Measurements from ENCODE around the gene MYBL2.
"Not testable (repeated sequence)": the region's sequence is repeated elsewhere in the genome, so short reads cannot be mapped to it uniquely, and the experiment has no call there.

Gene MYBL2

DNA sequence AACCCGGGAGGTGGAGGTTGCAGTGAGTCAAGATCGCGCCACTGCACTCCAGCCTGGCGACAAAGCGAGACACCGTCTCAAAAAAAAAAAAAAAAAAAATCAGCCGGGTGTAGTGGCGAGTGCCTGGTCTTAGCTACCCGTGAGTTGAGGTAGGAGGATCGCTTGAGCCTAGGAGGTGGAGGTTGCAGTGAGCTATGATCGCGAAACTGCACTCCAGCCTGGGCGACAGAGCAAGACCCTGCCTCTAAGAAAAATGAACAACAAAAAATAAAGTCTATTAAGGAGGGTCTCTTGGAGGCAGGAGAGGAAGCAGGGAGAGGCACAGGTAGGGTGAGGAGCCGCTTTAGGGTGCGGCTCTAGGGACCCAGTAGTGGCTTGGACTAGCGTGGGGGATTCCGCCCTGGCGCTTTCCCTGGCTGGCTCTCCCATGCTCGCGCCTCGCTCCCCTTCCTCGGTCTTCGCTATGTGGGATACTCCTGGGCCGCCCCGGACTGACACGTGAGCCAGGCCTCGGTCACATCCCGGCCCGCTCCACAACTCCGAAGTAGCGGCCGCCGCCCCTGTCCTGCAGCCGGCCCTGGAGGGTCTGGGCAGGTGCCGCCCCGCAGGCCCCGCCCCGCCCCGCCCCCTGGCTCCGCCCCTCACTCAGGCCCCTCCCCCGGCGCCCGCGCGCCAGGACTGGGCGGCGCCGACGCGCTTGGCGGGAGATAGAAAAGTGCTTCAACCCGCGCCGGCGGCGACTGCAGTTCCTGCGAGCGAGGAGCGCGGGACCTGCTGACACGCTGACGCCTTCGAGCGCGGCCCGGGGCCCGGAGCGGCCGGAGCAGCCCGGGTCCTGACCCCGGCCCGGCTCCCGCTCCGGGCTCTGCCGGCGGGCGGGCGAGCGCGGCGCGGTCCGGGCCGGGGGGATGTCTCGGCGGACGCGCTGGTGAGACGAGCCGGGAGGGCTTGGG, at the start of gene MYBL2:
MYBL2 (plus strand) TSS at position 739 of the 953 bp plus-strand sequence; CDS start at position 909, 170 bp downstream.
- peak; percentile 37 for DNase-seq

DNA sequence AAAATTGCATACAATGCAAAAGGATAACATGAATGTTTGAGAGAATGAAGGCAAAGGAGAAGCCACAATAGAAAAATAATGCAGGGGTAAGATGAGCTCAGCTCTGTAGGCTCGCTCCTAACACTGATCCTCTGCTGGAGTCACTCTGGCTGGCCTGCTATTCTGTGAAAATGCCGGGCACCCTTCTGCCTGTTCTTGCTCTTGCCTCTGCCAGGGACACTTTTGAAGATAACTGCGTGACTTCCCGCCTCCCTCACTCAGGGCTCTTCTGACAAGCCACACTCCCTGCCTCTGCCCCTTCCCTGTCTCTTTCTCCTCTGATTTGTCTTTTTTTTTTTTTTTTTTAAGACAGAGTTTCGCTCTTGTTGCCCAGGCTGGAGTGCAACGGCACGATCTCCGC, 35.3 kb upstream of the MYBL2 start:
- DNase-seq: no peak

DNA sequence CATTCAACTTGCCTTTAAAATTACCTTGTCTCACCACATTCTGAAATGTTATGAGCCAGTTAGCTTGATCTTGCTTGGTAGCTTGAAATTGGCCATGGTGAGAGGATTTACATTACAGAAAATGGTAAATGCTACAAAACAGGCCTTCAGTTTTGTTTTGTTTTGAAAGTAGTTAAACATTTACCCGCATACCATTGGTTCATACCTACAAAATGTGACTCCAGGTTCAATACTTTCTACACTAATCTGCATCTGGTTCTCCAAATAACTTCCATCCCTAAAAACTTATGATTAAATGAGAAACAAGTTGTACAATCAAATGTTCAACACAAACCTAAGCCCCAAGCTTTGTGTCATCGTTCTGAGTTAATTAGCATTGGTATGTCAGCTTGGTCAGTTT, 30.5 kb upstream of the MYBL2 start:
- DNase-seq: no peak

DNA sequence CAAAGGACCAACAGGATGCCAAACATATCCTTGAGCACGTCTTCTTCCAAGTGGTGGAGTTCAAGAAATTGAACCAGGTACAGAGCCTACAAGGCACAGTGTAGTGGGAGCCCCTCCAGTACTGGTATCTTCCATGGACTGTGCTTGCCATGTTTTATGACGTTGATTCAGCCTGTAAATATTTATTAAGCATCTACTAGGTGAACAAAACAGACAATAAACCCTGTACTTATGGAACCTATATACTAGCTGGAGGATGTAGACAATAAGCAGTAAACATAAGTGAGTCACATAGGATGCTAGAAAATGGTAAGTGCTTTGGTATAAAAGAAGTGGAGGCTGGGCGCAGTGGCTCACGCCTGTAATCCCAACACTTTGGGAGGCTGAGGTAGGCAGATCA, 24.4 kb upstream of the MYBL2 start:
- DNase-seq: no peak

DNA sequence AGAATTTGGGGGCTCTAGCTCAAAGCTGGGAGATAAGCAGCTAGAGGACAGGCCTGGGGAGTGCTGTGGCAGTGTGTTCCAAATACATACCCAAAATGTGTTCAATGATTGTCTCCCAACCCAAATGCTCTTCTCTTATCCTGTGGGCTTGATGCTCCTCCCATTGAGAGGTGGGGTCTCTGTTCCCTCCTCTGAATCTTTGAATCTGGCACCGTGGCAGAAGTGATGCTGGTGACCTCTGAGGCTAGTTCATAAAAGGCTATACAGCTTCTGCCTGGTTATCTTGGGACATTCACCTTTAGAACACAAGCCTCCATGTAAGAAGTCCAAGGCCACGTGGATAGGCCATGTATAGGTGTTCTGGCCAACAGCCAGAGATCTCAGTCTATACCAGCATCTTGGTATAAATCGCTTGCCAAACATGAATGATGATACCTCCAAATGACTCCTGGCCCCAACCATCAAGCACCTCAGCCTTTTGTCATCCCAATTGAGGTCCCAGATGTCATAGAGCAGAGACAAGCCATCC, 15.9 kb upstream of the MYBL2 start:
- no peak for DNase-seq

DNA sequence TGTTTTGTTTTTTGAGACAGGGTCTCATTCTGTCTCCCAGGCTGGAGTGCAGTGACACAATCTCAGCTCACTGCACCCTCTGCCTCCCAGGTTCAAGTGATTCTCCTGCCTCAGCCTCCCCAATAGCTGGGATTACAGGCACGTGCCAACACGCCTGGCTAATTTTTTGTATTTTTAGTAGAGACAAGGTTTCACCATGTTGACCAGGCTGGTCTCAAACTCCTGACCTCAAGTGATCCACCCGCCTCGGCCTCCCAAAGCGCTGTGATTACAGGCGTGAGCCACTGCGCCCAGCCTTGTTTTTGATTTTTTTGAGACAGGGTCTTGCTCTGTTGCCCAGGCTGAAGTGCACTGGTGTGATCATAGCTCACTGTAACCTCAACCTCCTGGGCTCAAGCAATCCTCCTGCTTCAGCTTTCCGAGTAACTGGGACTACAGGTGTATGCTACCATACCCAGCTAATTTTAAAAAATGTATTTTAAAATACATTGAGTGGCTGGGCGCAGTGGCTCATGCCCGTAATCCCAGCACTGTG, 15.2 kb upstream of the MYBL2 start:
- not testable (repeated sequence) for DNase-seq

DNA sequence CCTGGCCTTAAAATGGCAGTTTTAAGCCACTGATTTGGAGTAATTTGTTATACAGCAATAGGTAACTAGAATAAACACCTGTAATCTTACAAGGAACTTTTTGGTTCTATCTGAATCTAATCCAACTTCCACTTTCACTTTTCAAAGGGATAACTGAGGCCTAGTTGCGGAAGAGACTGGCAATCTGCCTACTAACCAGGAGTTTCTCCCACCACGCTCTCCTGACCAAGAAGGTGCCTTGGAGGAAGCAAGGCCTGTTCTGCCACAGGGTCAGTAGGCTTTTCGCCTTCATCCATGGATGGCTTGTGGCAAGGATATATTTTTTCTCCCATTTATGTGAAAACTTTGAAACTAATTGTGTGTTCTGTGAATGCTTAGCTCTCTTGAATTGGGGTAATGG, 12.9 kb upstream of the MYBL2 start:
- no peak for DNase-seq

DNA sequence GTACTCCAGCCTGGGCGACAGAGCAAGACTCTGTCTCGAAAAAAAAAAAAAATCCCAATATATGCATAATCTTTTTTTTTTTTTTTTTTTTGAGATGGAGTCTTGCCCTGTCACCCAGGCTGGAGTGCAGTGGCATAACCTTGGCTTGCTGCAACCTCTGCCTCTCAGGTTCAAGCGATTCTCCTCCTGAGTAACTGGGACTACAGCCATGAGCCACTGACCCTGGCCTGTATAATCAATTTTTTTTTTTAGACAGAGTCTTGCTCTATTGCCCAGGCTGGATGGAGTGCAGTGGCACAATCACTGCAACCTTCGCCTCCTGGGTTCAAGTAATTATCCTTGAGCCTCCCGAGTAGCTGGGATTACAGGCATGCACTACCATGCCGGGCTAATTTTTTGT, 11.7 kb upstream of the MYBL2 start:
- DNase-seq: not testable (repeated sequence)

DNA sequence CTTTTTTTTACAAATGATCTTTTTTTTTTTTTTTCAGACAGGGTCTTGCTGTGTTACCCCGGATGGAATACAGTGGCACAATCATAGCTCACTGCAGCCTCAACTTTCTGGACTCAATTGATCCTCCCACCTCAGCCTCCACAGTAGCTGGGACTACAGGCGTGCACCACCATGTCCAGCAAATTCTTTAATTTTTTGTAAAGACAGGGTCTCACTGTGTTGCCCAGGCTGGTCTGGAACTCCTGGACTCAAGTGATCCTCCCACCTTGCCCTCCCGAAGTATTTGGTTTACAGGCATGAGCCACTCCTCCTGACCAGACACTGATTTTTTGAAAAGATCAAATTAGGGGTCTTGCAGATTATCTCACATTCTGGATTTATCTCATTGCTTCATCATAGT, 11.0 kb upstream of the MYBL2 start:
- no peak for DNase-seq

DNA sequence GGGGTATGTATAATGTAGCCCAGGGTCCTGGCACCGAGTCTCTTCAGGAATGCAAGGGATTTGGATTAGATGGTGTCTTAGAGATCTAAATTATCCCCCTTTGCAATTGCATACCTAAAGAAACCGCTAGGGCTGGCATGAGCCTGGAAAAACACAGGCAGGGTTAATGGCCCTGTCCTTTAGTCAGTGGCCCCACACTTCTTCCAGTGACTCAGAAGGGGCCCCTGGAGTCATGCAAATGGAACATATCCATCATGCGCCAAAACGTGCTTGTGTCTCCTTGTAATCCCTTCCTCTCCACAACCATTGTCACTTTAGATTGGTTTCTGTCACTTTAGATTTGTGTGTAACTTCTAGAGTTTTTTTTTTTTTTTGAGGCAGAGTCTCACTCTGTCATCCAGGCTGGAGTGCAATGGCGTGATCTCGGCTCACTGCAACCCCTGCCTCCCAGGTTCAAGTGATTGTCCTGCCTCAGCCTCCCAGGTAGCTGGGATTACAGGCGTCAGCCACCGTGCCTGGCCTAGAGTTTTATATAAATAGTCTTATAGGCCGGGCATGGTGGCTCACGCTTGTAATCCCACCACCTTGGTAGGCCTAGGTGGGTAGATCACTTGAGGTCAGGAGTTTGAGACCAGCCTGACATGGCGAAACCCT, 8.7 kb upstream of the MYBL2 start:
- DNase-seq: no peak

DNA sequence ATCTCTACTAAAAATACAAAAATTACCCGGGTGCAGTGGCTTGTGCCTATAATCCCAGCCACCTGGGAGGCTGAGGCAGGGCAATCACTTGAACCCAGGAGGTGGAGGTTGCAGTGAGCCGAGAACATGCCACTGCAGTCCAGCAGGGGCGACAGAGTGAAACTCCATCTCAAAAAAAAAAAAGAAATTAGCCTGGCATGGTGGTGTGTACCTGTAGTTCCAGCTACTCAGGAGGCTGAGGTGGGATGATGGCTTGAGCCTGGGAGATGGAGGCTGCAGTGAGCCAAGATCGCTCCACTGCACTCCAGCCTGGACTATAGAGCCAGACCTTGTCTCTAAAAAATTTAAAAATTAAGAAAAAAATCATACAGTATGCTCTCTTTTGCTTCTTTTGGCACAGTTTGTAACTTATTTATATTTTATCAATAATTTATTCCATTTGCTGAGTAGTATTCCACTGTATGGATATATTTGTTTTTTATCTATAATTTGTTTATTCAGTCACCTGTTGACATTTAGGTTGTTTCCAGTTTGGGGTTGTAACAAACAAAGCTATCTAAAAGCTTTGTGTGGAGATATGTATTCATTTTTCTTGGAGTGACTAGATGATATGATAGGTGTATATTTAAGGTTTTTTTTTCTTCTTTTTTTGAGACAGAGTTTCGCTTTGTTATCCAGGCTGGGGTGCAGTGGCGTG, 8.0 kb upstream of the MYBL2 start:
- DNase-seq: no peak

DNA sequence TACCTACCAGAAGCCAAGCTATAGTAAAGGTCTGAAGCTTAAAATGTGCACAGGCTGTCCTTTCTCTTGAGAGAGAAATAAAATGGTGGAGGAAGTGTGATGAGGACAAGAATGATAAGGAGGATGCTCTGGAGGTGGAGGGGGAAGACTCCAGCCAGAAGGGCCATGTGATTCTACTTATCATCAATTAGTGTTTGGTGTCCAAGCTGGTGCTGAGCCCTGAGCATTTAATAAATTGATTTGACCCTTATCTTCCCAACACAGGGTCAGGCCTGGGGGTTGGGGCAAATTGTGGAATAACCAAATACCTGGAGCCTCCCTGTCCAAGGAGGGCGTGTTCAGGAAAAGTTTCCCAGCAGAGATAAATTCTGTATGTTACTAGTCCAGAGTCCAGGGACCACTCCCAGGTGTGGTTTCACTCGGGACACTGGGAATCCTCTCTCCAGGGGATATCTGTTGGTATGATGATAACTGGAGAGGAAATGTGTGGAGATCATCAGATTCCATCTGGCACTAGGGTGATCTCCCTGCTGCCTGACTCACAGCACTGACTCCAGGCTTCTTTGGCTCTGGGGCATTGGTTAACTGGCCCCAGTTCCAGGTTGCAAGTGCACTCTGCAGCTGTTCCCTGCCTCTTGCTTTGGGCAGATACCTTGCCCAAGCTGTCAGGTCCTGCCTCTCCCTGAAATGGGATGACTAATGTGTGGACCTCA, 3.8 kb upstream of the MYBL2 start:
- no peak for DNase-seq

DNA sequence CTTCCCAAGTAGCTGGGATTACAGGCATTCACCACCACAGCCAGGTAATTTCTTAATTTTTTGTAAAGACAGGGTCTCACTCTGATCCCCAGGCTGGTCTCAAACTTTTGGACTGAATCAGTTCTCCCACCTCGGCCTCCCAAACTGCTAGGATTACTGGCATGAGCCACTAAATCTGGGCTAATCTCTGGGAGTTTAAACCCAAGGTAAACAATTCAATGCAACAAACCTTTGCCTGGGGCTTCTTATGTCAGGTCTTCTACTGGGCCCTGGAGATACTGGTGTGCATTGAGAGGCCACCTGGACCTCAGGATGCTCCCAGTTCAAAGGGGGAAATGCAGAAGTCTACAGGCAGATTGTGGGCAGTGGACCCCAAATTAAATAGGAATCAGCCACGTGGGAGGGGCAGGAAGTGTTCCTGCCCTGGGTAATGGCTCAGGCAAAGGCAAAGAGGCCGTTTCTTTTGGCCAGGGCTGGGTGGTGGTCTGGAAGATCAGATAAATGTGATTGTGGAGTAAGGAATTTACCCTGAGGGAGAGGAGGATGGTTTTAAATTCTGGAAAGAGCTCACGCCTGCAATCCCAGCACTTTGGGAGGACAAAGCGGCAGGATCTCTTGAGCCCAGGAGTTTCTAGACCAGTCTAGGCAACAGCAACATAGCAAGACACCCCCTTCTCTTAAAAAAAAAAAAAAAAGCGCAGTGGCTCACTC, 1.3 kb upstream of the MYBL2 start:
- no peak for DNase-seq

DNA sequence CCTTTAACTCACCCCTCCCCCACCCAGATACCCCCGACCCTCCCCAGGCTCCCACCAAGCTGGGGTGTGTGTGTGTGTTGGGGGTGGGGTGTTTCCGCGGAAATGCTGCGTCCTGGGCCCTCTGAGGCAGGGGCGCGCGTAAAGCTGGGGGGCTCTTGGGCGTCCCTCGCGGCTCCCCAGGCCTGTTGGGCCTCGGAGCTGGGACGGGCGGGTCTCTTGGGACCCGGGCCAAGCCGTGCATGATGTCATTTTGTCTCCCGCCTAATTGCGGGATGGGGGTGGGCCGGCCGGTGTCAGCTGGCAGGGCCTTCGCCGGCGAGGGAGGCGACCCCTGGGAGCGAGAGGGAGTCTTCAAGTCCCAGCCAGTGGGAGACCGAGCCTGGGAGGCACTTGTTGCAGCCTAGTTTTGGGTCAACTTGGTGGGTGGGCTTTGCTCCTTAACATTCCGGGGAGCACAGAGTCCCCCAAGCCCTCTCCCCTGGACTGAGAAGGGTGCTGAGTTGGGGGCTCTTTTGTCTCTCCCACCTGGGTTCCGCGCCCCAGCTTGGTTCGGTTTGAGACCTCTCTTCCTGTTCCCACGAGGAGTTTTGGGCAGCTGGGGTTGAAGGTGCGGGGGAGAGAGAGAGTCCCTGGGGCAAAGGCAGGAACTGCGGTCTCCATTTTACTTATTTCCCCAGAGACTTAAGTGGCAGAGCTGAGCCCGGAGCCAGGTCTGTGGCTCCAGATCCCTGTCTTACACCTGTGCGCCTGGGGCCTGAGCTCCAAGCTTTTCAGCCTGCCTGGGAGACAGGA, 623 bp downstream of the MYBL2 start:
- DNase-seq: peak; percentile 4

DNA sequence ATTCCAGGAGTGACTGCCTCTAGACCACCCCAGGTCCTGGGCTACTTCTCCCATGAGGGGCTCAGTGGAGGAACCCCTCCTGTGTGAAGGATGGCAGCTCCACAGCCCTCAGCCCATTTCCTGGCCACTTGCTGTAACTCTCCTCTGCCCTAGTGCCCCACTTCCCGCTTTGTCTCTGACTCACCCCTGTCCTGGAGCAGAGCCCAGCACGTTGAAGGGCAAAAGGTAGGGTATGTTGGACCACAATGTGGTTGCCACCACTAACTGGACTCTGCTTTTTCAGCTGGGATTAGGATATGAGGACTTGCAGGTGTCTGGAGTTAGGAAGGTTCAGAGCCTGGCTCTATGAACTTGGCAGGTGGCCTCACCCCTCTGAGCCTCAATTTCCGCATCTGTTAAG, 2.4 kb downstream of the MYBL2 start:
- no peak for DNase-seq

DNA sequence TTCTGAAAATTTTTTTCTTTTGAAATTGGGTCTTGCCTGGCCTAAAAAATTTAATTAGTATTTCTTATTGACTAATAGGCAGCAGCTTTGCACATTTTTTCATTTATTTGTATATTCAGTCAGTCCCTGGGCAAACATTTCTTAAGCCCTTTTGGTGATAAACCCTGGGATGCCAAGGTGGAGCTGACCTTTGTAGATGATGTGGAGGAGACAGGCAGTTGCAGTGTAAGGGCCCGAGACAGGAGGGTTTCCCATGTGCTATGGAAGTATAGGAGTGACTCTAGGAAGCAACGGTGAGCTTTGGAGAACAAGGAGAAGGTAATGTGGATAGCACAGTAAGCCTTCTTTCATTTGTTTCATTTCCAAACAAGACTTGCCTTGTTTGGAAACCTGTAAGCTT, 3.5 kb downstream of the MYBL2 start:
- DNase-seq: no peak

DNA sequence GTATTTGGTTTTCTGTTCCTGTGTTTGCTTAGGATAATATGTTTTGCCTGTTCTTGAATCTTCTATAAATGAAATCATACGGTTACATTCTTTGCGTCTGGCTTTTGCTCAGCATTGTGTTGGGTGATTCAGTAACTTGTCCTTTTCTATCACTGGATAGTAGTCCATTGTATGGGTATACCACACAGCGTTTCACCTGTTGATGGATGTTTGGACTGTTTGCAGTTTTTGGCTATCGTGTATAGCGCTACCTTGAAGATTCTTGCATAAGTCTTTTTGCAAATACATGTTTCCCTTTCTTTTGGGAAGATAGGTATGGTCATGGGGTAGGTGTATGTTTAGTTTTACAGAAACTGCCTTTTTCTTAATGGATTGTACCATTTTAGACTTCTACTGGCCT, 9.5 kb downstream of the MYBL2 start:
- DNase-seq: no peak

DNA sequence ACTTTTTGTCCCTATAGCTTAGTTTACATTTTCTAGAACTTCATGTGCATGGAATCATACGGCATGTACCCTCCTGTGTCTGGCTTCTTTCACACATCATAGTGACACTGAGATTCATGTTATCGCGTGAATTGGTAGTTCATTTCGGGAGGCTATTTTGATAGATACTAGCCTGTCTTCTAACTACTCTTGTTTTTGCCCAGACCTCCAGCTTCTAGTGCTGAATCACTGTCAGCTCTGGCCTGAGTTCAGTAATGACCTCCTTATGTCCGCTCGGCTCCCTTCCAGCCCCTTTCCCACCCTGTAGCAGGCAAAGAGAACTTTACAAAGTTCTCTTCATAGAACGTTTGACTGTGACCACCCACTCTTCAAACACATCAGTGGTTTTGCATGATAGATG, 14.1 kb downstream of the MYBL2 start:
- no peak for DNase-seq

DNA sequence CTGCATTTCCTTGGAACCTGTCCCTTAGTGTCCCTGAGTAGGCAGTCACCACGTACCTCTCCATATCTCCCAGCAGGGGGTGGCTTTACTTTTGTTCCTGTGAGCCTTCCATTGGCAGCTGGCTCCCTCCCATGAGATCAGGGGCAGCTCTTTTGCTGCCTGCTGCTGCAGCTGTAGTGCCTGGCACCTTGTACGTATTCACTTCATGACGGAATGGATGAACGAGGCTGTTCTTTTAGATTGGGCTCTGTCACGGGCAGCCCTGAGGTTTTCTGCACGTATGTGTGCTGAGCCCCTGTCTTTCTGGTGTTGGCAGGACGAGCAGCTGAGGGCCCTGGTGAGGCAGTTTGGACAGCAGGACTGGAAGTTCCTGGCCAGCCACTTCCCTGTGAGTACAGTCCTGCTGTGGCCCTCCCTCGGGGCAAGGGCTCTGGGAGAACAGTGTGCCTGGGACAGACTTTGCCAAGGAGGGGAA, 14.6 kb downstream of the MYBL2 start:
- DNase-seq: peak; percentile 35

DNA sequence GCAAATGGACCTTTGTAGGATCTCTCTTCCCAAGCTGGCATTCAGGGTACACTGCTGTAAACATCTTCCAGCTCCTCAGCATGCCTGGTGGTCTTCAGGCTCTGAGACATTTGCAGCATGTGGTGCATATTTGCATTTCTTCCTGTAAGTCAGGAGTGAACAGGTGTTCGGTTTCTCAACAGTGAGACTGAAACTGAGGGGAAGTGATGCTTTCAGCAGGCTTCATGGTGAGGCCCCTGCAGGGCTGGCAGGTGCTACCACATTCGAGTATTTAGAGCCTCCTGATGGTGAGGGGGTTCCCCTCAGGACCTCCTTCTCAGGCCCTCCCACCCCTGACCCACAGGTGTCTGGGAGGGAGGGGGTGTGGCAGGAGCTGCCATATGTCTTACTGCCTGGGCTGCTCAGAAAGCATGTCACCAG, 15.1 kb downstream of the MYBL2 start:
- no peak for DNase-seq

DNA sequence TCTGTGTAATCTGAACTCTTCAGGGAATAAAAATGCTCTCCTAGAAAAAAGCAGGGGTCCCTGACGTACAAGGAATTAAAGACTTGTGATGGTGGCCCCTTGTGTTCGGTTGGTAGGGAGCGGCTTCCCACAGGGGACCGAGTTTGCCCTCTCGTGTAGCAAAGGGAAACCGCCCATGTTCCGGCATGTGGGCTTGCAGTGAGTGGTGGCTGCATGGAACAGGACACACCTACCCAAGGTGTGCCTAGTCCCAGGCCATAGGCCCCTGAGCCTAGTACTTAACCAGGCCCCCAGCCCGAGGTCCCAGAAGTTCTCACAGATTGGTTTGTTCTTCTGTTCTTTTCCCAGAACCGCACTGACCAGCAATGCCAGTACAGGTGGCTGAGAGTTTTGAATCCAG, 15.5 kb downstream of the MYBL2 start:
- no peak for DNase-seq

All from DMS153 (cell line).